Neural cell (in vitro differentiated cells): Measurements from ENCODE around the gene PLA2G3. TPM values are rescaled to one million over a fixed set of nuclear protein-coding genes. Genes with fewer than 3 reads are reported as not detected.

Source experiments
- H2AFZ ChIP-seq: fragments of 200-600, 300-800 bp; sonication (generic), shearing (Covaris generic); 2 replicates; pipeline ENCODE4 v1.6.0; 2014; ENCODE audit warnings: low read depth, mild to moderate bottlenecking, antibody characterized with exemption, low read length, moderate library complexity
- H3F3A ChIP-seq: fragments of 200-600 bp; shearing (Covaris generic); 2 replicates; pipeline ENCODE4 v1.6.1; 2016; ENCODE audit warnings: mild to moderate bottlenecking, moderate library complexity, mixed read lengths, antibody characterized with exemption, low read length; ENCODE audit not compliant: insufficient read depth, poor library complexity, severe bottlenecking
- H3K27ac ChIP-seq: fragments of 200-600, 300-800 bp; sonication (generic), shearing (Covaris generic); 2 replicates; pipeline ENCODE4 v1.5.1; 2014; ENCODE audit warnings: mild to moderate bottlenecking, low read length, moderate library complexity
- H3K27me3 ChIP-seq: fragments of 300-800, 200-600 bp; sonication (generic), shearing (Covaris generic); 2 replicates; pipeline ENCODE4 v1.6.0; 2014; ENCODE audit warnings: mild to moderate bottlenecking, low read depth, low read length, moderate library complexity; ENCODE audit not compliant: insufficient read depth
- H3K36me3 ChIP-seq: fragments of 300-800, 200-600 bp; sonication (generic), shearing (Covaris generic); 2 replicates; pipeline ENCODE4 v1.5.1; 2014; ENCODE audit warnings: mild to moderate bottlenecking, antibody characterized with exemption, low read length, moderate library complexity; ENCODE audit not compliant: insufficient read depth
- H3K4me2 ChIP-seq: fragments of 300-800, 200-600 bp; sonication (generic), shearing (Covaris generic); 2 replicates; pipeline ENCODE4 v1.6.0; 2014; ENCODE audit warnings: mild to moderate bottlenecking, low read length
- H3K4me3 ChIP-seq: fragments of 300-800, 200-600 bp; sonication (generic), shearing (Covaris generic); 2 replicates; pipeline ENCODE4 v1.5.1; 2014; ENCODE audit warnings: mild to moderate bottlenecking, low read length, moderate library complexity
- H3K79me2 ChIP-seq: fragments of 200-600 bp; shearing (Covaris generic); replicated peaks from 2 replicates; pipeline ENCODE4 v1.6.0; 2014; ENCODE audit warnings: mild to moderate bottlenecking, low read length, moderate library complexity; ENCODE audit not compliant: insufficient read depth
- H3K9ac ChIP-seq: fragments of 300-800, 200-600 bp; sonication (generic), shearing (Covaris generic); 2 replicates; pipeline ENCODE4 v1.6.1; 2016; ENCODE audit warnings: mild to moderate bottlenecking, low read length, mixed read lengths
- H3K9me2 ChIP-seq: fragments of 200-600 bp; shearing (Covaris generic); 2 replicates; pipeline ENCODE4 v1.6.1; 2016; ENCODE audit warnings: mild to moderate bottlenecking, low read length, mixed read lengths; ENCODE audit not compliant: insufficient read depth
- H3K9me3 ChIP-seq: fragments of 200-600, 300-800 bp; sonication (generic), shearing (Covaris generic); 2 replicates; pipeline ENCODE4 v1.6.1; 2016; ENCODE audit warnings: mild to moderate bottlenecking, mixed run types, low read length, moderate library complexity, mixed read lengths
- H4K20me1 ChIP-seq: fragments of 200-600 bp; shearing (Covaris generic); 2 replicates; pipeline ENCODE4 v1.6.1; 2016; ENCODE audit warnings: mild to moderate bottlenecking, mixed run types; ENCODE audit not compliant: insufficient read depth
- CTCF ChIP-seq: fragments of 450-650 bp; IDR thresholded peaks from 2 replicates; pipeline ENCODE4 v1.5.1; 2014; ENCODE audit warnings: antibody characterized with exemption, mild to moderate bottlenecking, moderate library complexity; ENCODE audit not compliant: poor library complexity, severe bottlenecking
- EP300 ChIP-seq: fragments of 450-650 bp; conservative IDR thresholded peaks from 2 replicates; pipeline ENCODE4 v1.6.1; 2014; ENCODE audit warnings: antibody characterized with exemption, mild to moderate bottlenecking, moderate library complexity; ENCODE audit not compliant: poor library complexity, severe bottlenecking
- EZH2 ChIP-seq: fragments of 200-600, 300-800 bp; shearing (Covaris generic), sonication (generic); IDR thresholded peaks from 2 replicates; pipeline ENCODE4 v1.6.1; 2014; ENCODE audit warnings: antibody characterized with exemption, low read length, borderline replicate concordance, mild to moderate bottlenecking; ENCODE audit not compliant: insufficient read depth, poor library complexity, severe bottlenecking
- MXI1 ChIP-seq: fragments of 450-650 bp; conservative IDR thresholded peaks from 2 replicates; pipeline ENCODE4 v1.6.1; 2014; ENCODE audit warnings: antibody characterized with exemption, mild to moderate bottlenecking; ENCODE audit not compliant: poor library complexity, severe bottlenecking
- POLR2AphosphoS5 ChIP-seq: IDR thresholded peaks from 2 replicates; pipeline ENCODE4 v1.6.1; 2012
- RAD21 ChIP-seq: fragments of 450-650 bp; conservative IDR thresholded peaks from 2 replicates; pipeline ENCODE4 v1.6.1; 2014; ENCODE audit warnings: antibody characterized with exemption, mild to moderate bottlenecking, moderate library complexity
- SMC3 ChIP-seq: fragments of 450-650 bp; conservative IDR thresholded peaks from 2 replicates; pipeline ENCODE4 v1.6.1; 2014; ENCODE audit warnings: antibody characterized with exemption, mild to moderate bottlenecking, moderate library complexity; ENCODE audit not compliant: poor library complexity
- TAF1 ChIP-seq: IDR thresholded peaks from 2 replicates; pipeline ENCODE4 v1.6.1; 2012; ENCODE audit warnings: low read depth
- polyA plus RNA-seq: library from polyadenylated mRNA; depleted of rRNA; stranded (reverse); fragments of >200 nt; gene quantifications from 2 replicates; pipeline ENCODE4 v1.2.3, GENCODE V29; 2014
- TF ChIP-seq, protein P1 (sequence below): IDR thresholded peaks from 2 replicates; pipeline ENCODE4 v1.6.1; 2012; ENCODE audit warnings: borderline replicate concordance

Gene PLA2G3
- polyA plus RNA-seq, 1 donor from 2014 or later: not detected

DNA sequence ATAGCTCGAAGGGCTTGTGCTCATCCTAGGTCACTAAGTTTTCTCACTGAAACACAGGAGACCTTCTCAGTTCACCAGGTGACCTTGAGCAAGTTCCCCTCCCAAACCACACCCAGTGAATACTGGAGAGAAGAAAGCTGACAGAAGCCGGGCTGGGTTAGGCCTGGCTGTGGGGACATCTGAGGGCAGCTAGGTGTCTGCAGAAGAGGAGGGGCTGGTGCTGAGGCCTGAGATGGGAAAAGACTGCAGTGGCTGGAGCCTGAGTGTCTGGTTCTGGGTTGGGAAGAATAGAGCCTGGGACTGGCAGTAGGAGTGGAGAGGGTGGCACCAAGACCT, 18.1 kb downstream of the PLA2G3 start:
- Histone ChIP-seq H3F3A (no peaks in the 10 kb centered on the region), H3K4me3 (no peak overlapping the region), H3K9ac (peak overlapping the region; percentile 84), H3K9me2 (no peaks in the 10 kb centered on the region), H3K27ac (no peak overlapping the region), H3K79me2 (no peaks in the 10 kb centered on the region), H2AFZ (no peak overlapping the region), H3K36me3 (no peaks in the 10 kb centered on the region), H3K27me3 (no peaks in the 10 kb centered on the region), H4K20me1 (no peaks in the 10 kb centered on the region), H3K9me3 (no peaks in the 10 kb centered on the region), H3K4me2 (no peak overlapping the region)
- TF ChIP-seq EZH2: no peak
- no peak for TF ChIP-seq SMC3
- TF ChIP-seq CTCF: no peak
- TF ChIP-seq, protein P1, sequence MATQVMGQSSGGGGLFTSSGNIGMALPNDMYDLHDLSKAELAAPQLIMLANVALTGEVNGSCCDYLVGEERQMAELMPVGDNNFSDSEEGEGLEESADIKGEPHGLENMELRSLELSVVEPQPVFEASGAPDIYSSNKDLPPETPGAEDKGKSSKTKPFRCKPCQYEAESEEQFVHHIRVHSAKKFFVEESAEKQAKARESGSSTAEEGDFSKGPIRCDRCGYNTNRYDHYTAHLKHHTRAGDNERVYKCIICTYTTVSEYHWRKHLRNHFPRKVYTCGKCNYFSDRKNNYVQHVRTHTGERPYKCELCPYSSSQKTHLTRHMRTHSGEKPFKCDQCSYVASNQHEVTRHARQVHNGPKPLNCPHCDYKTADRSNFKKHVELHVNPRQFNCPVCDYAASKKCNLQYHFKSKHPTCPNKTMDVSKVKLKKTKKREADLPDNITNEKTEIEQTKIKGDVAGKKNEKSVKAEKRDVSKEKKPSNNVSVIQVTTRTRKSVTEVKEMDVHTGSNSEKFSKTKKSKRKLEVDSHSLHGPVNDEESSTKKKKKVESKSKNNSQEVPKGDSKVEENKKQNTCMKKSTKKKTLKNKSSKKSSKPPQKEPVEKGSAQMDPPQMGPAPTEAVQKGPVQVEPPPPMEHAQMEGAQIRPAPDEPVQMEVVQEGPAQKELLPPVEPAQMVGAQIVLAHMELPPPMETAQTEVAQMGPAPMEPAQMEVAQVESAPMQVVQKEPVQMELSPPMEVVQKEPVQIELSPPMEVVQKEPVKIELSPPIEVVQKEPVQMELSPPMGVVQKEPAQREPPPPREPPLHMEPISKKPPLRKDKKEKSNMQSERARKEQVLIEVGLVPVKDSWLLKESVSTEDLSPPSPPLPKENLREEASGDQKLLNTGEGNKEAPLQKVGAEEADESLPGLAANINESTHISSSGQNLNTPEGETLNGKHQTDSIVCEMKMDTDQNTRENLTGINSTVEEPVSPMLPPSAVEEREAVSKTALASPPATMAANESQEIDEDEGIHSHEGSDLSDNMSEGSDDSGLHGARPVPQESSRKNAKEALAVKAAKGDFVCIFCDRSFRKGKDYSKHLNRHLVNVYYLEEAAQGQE: no peak
- TF ChIP-seq EP300: no peak
- TF ChIP-seq RAD21: no peak
- TF ChIP-seq TAF1: no peak
- no peak for TF ChIP-seq POLR2AphosphoS5
- no peak for TF ChIP-seq MXI1

GRCh38 chr22:31121403-31121802, 18.9 kb downstream of the PLA2G3 start:
- Histone ChIP-seq H3K36me3 (no peaks in the 10 kb centered on the region), H3K9me2 (no peaks in the 10 kb centered on the region), H3F3A (no peaks in the 10 kb centered on the region), H3K9ac (no peak overlapping the region), H3K27ac (no peak overlapping the region), H2AFZ (no peak overlapping the region), H3K4me2 (no peak overlapping the region), H3K27me3 (no peaks in the 10 kb centered on the region), H3K4me3 (no peak overlapping the region), H4K20me1 (no peaks in the 10 kb centered on the region), H3K79me2 (no peaks in the 10 kb centered on the region), H3K9me3 (no peaks in the 10 kb centered on the region)
- TF ChIP-seq SMC3 (no peak), RAD21 (no peak), TAF1 (no peak), POLR2AphosphoS5 (no peak)

GRCh38 chr22:31120642-31121041, 19.7 kb downstream of the PLA2G3 start:
- Histone ChIP-seq H3K9me2 (no peaks in the 10 kb centered on the region), H4K20me1 (no peaks in the 10 kb centered on the region), H3K36me3 (no peaks in the 10 kb centered on the region), H3K4me3 (no peak overlapping the region), H3K27ac (no peak overlapping the region), H3K4me2 (no peak overlapping the region), H3K79me2 (no peaks in the 10 kb centered on the region), H3K9me3 (no peaks in the 10 kb centered on the region), H3F3A (no peaks in the 10 kb centered on the region), H3K27me3 (no peaks in the 10 kb centered on the region), H3K9ac (no peak overlapping the region), H2AFZ (no peak overlapping the region)
- no peak for TF ChIP-seq POLR2AphosphoS5
- TF ChIP-seq TAF1: no peak
- no peak for TF ChIP-seq EP300
- TF ChIP-seq EZH2: no peak
- no peak for TF ChIP-seq RAD21
- TF ChIP-seq MXI1: no peak
- no peak for TF ChIP-seq CTCF
- no peak for TF ChIP-seq SMC3
